MM.1S (cell line): ENCODE data around the gene ADARB2.

ENCODE experiments used
- CTCF ChIP-seq: fragments of 300-600 bp; sonication (generic); IDR thresholded peaks from 2 replicates; pipeline ENCODE4 v1.5.1; 2016; ENCODE audit warnings: antibody characterized with exemption, low read length, mixed read lengths
- EZH2 ChIP-seq: fragments of 300-600 bp; sonication (generic); optimal IDR thresholded peaks from 2 replicates; pipeline ENCODE3; 2017; ENCODE audit warnings: low read depth, mild to moderate bottlenecking, antibody characterized with exemption, low read length, mixed read lengths

- TF ChIP-seq EZH2 (no peak), CTCF (no peak)
These were observed 389.8 kb downstream of the ADARB2 start for GRCh38 chr10:1347525-1347924.
